ENCODE measurements around the gene METTL26. TPM values are rescaled to one million over a fixed set of nuclear protein-coding genes. Genes with fewer than 3 reads are reported as not detected.

Gene METTL26
- 10 to 100 TPM; 32.6 to 91.8 (median 86.7) TPM for total RNA-seq

DNA sequence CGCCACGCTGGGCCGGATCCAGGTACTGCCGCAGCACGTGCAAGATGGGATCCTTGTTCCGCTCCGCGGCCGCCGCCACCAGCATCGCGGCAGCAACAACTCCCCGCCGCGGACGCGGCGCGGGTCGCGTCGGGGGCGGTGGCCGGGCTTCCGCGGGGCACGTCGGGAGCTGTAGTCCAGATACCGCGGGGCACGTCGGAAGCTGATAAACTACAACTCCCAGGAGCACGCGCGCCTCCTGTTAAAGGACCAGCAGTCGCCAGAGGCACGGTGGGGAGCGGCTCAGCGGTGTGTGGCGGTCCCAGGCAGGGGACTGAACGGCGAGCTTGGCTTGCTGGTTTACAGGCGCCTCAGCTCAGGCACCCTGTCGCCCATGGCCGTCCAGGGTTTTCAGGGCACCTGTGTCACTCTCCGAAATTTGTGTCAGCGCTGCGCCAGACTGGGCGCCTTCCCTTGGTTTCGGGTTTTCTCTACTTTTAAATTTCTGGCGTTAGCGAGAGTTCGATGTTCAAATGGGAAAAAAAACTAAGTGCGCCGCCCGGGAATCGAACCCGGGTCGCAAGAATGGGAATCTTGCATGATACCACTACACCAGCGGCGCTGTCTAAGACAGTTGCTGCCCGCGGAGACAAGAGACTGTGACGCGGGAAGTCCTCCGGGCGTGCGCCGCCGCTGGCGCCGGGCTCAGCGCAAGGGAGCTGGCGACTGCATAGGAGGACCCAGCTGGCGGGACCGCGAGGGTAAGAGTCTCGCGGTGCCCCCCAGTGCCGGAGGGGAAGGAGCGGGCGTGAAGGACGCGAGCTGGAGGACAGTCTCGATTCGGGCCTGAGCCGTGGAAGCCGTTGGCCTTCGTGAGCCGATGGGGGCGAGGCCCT, at the start of gene METTL26:
TSS of gene METTL26 (minus strand) at position 100 of the 875 bp plus-strand sequence. CDS start at position 85, 15 bp downstream.
- Histone ChIP-seq H3K9me3 (no peaks in the 10 kb centered on the region), H3K27me3 (no peaks in the 10 kb centered on the region), H3K36me3 (no peaks in the 10 kb centered on the region), H3K27ac (peak within 1 kb of the TSS; percentile 96 to 100 (median 98)), H3K4me1 (peaks cover 11 to 22% (median 21%) of the 10 kb centered on the region in 4 donors), H3K4me3 (peak within 1 kb of the TSS; percentile 73 to 94 (median 79))
- in situ Hi-C loops (cut with MboI; ENCODE audit: low pct_ligation_motif_present in 1 of 4, low pct_unique_long_range_greater_than_20kb in 1 of 4, low sequenced_read_pairs in 3 of 4) = no loop called here
- WGBS, 2 donors (ENCODE audit: low coverage in 1 of 2) = 0 to 5% methylated on average over 4 to 66 of the region's 91 CpGs
- intact Hi-C loops (cut with DNase I; ENCODE audit: low total_unique reads) = loop anchor here (1.0 kb wide), 1 partner anchor 47 kb away; no protein-coding TSS in a partner anchor
- peak; percentile 13 to 83 (median 73) for TF ChIP-seq POLR2AphosphoS5 (IDR thresholded peaks at IDR 0.05)
- no peak for TF ChIP-seq EP300 (IDR thresholded peaks at IDR 0.05; ENCODE audit: low read depth)
- TF ChIP-seq POLR2A (IDR thresholded peaks at IDR 0.05) = peak; percentile 61
- TF ChIP-seq CTCF (IDR thresholded peaks at IDR 0.05) = peak in 3 of 5 experiments; percentile 3 to 44 (median 20)
- DNase-seq = peak; percentile 97

DNA sequence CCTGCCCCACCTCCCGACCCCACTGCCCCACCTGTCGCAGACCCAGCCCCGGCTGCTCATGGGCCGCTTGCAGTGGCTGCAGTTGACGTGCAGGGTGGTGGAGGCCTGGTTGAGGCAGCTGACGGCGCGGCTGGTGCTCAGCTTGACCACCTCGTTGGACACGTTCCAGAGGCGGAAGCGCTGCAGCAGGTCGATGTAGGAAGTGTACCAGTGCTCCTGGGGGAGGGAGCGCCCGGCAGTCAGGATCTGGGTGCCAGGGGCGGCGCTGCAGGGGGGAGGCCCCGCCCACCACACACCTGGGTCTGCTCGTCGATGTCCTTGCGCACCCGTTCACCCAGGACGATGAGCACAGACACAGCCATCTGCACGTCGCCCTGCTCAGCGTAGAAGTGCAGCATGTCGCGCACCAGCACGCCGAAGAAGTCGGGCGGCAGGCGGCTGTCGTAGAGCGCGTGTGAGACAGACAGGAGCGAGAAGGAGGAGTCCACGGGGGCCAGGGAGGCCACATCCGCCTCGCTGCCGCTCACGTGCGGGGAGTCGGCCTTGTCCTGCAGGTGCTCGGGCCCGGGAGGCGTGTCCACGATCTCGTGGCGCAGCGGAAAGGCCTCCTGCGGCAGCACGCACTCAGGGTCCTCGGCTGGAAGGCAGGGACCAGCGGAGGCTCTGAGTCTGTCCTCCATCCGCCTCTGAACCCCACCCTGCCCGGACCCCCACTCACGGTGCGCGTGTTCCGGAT, 49.0 kb upstream of the METTL26 start:
- in situ Hi-C loops (cut with MboI; ENCODE audit: low pct_ligation_motif_present in 1 of 4, low pct_unique_long_range_greater_than_20kb in 1 of 4, low sequenced_read_pairs in 3 of 4) (no loop called here), intact Hi-C loops (cut with DNase I; ENCODE audit: low total_unique reads) (no loop called here)
- H3K27me3 ChIP-seq = no peaks in the 10 kb centered on the region
- peaks cover 42 to 57% (median 51%) of the 10 kb centered on the region in 4 donors for H3K4me1 ChIP-seq
- peak overlapping the region; percentile 78 to 94 (median 83) for H3K27ac ChIP-seq
- TF ChIP-seq CTCF (IDR thresholded peaks at IDR 0.05) (no peak), EP300 (IDR thresholded peaks at IDR 0.05; ENCODE audit: low read depth) (no peak), POLR2AphosphoS5 (IDR thresholded peaks at IDR 0.05) (no peak), POLR2A (IDR thresholded peaks at IDR 0.05) (no peak)
- H3K4me3 ChIP-seq = peak overlapping the region; percentile 55 to 90 (median 62)
- WGBS, 2 donors (ENCODE audit: low coverage in 1 of 2) = 91% methylated on average over 52 of the region's 61 CpGs; no CpG with 5 or more reads in 1 of the 2 donors
- no peaks in the 10 kb centered on the region for H3K9me3 ChIP-seq
- no peak for DNase-seq
- peaks cover 0 to 9% (median 0%) of the 10 kb centered on the region in 4 donors for H3K36me3 ChIP-seq

- intact Hi-C loops (cut with DNase I; ENCODE audit: low total_unique reads) = no loop called here
- TF ChIP-seq POLR2AphosphoS5 (IDR thresholded peaks at IDR 0.05) (peak; percentile 65 to 88 (median 83)), CTCF (IDR thresholded peaks at IDR 0.05) (no peak), POLR2A (IDR thresholded peaks at IDR 0.05) (peak; percentile 51)
- Histone ChIP-seq H3K27me3 (no peaks in the 10 kb centered on the region), H3K4me3 (peak within 1 kb of the TSS; percentile 55 to 90 (median 62)), H3K9me3 (no peaks in the 10 kb centered on the region), H3K36me3 (peaks cover 0 to 9% (median 0%) of the 10 kb centered on the region in 4 donors), H3K27ac (peak within 1 kb of the TSS; percentile 78 to 94 (median 83)), H3K4me1 (peaks cover 36 to 52% (median 48%) of the 10 kb centered on the region in 4 donors)
- DNase-seq = peak; percentile 98
- WGBS, 2 donors (ENCODE audit: low coverage in 1 of 2) = 0% methylated on average over 29 of the region's 91 CpGs; no CpG with 5 or more reads in 1 of the 2 donors
- in situ Hi-C loops (cut with MboI; ENCODE audit: low pct_ligation_motif_present in 1 of 4, low pct_unique_long_range_greater_than_20kb in 1 of 4, low sequenced_read_pairs in 3 of 4) = no loop called here
Measured at GRCh38 chr16:684071-684794, 48.1 kb upstream of the METTL26 start, which contains the start of gene JMJD8. JMJD8 (minus strand) TSS chr16:684334; CDS start chr16:684319, 15 bp downstream.

Data from transverse colon (tissue), 4 donors.